Measurements from ENCODE around the gene PKIB. TPM values are rescaled to one million over a fixed set of nuclear protein-coding genes. Genes with fewer than 3 reads are reported as not detected.
A peak's percentile ranks its signal among the peaks of the same experiment; 100 is the strongest.

Gene PKIB
- total and polyA plus RNA-seq, 9 donors = 0.71 to 4.8 (median 1.6) TPM

DNA sequence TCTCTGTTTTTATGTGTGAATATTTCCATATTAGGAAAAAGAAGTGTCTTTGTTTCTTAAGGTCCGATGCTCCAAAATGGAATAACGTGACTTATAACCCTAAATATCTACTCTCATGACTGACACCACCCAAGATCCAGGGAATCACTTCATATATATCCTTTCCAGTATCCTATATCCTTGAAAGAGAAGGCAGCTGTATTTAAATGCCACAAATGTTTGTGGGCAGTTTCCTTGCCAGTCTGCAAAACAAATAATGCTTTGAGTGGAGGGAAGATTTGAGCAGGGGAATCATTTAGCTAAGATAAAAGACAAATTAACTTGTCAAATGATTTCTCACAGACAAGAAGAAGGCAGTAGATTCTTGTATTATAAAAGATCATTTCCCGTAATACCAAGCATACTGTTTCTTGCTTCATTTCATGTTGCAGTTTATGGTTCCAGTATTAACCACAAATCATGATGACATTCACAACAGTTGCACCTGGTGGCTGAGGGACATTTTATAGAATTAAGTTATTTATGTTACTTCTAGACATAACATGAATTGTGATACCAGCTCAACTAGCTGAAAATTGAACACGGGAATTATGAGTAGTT, 139.3 kb downstream of the PKIB start:
- Histone ChIP-seq H3K9me3 (replicated peaks; ENCODE audit: control insufficient read depth, low read depth, low read length) (peaks cover 2% of the 10 kb centered on the region), H3K4me3 (ENCODE audit: low read length) (no peak overlapping the region), H3K36me3 (ENCODE audit: control insufficient read depth, insufficient read depth, low read length) (no peaks in the 10 kb centered on the region), H3K4me1 (ENCODE audit: control insufficient read depth, insufficient read depth, low read length) (no peaks in the 10 kb centered on the region), H3K27ac (ENCODE audit: low read length) (no peak overlapping the region), H3K27me3 (ENCODE audit: control insufficient read depth, insufficient read depth, low read length) (no peaks in the 10 kb centered on the region)
- peak; percentile 16 for DNase-seq
- WGBS (ENCODE audit: insufficient coverage) = no CpG with 5 or more reads among the region's 4 CpGs

DNA sequence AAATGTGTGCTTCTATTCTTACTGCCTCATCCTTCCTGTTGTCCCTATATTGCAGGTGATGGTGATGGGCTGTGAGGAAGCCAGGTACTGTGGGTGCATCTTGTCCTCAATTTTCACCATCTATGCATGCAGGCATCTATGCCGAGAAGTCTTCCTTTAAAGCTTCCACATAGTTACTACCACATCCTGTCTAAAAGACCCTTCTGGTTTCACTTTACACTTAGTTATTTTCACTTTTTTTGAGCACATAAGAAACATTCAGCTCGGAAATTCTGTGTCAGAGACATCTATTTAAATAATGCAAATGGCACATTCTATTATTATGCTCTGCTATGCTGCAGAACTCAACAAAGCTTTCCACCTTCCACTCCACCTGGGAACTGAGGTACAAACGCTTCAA, 141.1 kb downstream of the PKIB start:
- Histone ChIP-seq H3K36me3 (ENCODE audit: control insufficient read depth, insufficient read depth, low read length) (no peaks in the 10 kb centered on the region), H3K27me3 (ENCODE audit: control insufficient read depth, insufficient read depth, low read length) (no peaks in the 10 kb centered on the region), H3K4me1 (ENCODE audit: control insufficient read depth, insufficient read depth, low read length) (no peaks in the 10 kb centered on the region), H3K27ac (ENCODE audit: low read length) (no peak overlapping the region), H3K9me3 (replicated peaks; ENCODE audit: control insufficient read depth, low read depth, low read length) (peaks cover 2% of the 10 kb centered on the region), H3K4me3 (ENCODE audit: low read length) (no peak overlapping the region)
- 29% methylated on average over 2 of the region's 3 CpGs for WGBS (ENCODE audit: insufficient coverage)
- DNase-seq = no peak

DNA sequence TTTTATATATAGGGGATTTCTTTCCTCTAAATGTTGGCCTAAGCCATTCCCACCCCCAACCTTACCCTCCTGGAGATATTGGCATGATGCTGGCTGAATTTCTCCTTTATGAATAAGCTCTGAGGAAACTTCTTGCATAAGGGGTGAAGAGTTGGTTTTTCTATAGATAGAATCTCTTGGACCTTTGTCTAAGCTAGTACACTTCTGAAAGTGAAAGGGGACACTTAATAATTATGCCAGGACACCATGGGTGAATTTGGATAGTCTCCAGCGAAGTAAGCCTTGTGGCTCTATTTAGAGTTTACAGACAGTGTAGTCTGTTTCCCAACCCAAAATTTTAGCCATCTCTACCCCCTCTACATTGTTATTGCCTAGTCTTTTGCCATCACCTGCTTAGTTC, 142.3 kb downstream of the PKIB start:
- H3K27ac ChIP-seq (ENCODE audit: low read length) = no peak overlapping the region
- H3K36me3 ChIP-seq (ENCODE audit: control insufficient read depth, insufficient read depth, low read length) = no peaks in the 10 kb centered on the region
- DNase-seq = no peak
- H3K4me1 ChIP-seq (ENCODE audit: control insufficient read depth, insufficient read depth, low read length) = no peaks in the 10 kb centered on the region
- no peaks in the 10 kb centered on the region for H3K27me3 ChIP-seq (ENCODE audit: control insufficient read depth, insufficient read depth, low read length)
- WGBS (ENCODE audit: insufficient coverage) = no CpG with 5 or more reads among the region's 1 CpG
- no peak overlapping the region for H3K4me3 ChIP-seq (ENCODE audit: low read length)
- peaks cover 2% of the 10 kb centered on the region for H3K9me3 ChIP-seq (replicated peaks; ENCODE audit: control insufficient read depth, low read depth, low read length)

DNA sequence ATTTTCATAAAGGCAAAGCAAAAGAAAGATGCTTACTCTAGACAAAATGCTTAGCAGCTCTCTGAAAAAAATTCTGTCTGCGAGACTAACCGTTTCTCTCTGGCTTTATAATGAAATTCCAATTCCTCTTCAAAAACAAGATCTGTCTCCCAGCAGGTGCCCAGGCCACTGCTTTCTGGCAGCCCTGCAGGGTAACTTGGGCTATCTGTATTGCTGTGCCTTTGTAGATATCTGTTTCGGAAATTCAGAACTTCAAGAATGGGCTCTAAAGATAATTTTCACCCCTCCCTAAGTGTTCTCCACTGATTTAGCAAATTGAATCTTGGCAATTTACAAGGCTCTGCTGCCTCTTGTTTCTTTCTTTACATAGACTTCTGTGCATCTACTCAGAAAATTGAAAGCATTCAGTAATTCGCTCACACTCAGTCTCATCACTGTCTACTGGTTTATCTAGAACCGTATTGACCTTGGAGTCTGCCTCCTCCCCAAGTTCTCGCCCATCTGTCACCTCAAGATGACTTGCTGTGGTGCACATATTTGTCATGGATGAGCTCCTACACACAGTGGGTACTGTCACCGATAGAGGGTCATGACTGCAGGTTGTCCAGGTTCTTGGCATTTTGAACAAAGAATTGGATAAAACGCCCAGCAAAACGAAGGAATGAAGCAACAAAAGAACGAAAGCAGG, 142.9 kb downstream of the PKIB start:
- 98% methylated on average over 4 of the region's 10 CpGs for WGBS (ENCODE audit: insufficient coverage)
- Histone ChIP-seq H3K9me3 (replicated peaks; ENCODE audit: control insufficient read depth, low read depth, low read length) (peaks cover 2% of the 10 kb centered on the region), H3K4me3 (ENCODE audit: low read length) (no peak overlapping the region), H3K27ac (ENCODE audit: low read length) (no peak overlapping the region), H3K27me3 (ENCODE audit: control insufficient read depth, insufficient read depth, low read length) (no peaks in the 10 kb centered on the region), H3K36me3 (ENCODE audit: control insufficient read depth, insufficient read depth, low read length) (no peaks in the 10 kb centered on the region), H3K4me1 (ENCODE audit: control insufficient read depth, insufficient read depth, low read length) (no peaks in the 10 kb centered on the region)
- no peak for DNase-seq

DNA sequence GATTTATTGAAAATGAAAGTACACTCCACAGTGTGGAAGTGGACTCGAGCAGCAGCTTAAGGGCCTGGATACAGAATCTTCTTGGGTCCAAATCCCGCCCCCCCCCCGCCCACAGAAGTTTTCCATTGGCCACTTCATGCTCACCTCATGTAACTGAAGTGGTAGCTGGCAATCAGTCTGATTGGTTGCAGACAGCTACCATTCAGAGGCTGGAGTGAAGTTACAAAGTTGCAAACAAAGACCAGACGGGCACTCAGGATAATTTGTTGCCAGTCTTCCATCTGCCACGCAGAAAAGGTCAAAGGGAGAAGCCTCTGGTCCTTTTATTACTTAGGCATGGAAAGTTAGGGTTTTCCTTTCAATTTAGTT, 143.5 kb downstream of the PKIB start:
- no peaks in the 10 kb centered on the region for H3K36me3 ChIP-seq (ENCODE audit: control insufficient read depth, insufficient read depth, low read length)
- no peak overlapping the region for H3K4me3 ChIP-seq (ENCODE audit: low read length)
- no peaks in the 10 kb centered on the region for H3K4me1 ChIP-seq (ENCODE audit: control insufficient read depth, insufficient read depth, low read length)
- peak; percentile 27 for DNase-seq
- H3K27ac ChIP-seq (ENCODE audit: low read length) = no peak overlapping the region
- H3K27me3 ChIP-seq (ENCODE audit: control insufficient read depth, insufficient read depth, low read length) = no peaks in the 10 kb centered on the region
- H3K9me3 ChIP-seq (replicated peaks; ENCODE audit: control insufficient read depth, low read depth, low read length) = peaks cover under 1% of the 10 kb centered on the region
- 38% methylated on average over 2 of the region's 5 CpGs for WGBS (ENCODE audit: insufficient coverage)

DNA sequence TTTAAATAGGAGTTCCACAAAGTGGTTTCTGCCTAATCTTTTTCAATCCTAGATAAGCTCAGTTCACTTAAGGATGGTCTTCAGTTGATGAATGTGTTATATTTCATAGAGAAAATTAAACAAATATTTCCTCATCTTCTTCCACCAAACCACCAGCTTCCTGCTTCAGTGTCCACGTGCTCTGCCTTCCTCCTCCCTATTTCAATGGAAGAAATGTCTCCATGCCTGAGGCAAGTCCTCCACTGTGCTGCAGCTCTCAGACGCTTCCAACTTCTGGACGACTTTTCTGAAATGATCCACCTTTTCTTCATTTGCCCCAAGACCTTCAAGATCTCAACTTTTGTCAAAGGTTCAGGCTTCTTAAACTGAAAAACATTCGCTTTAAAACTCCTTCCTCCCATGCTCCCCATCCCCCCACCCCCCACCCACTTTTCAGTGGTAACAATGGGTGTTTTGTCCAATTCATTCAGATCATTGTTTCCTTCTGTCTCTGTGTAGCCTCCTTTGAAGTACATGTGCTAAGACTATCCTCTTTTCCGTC, 144.1 kb downstream of the PKIB start:
- DNase-seq = no peak
- WGBS (ENCODE audit: insufficient coverage) = 74% methylated on average over 4 of the region's 5 CpGs
- Histone ChIP-seq H3K36me3 (ENCODE audit: control insufficient read depth, insufficient read depth, low read length) (no peaks in the 10 kb centered on the region), H3K9me3 (replicated peaks; ENCODE audit: control insufficient read depth, low read depth, low read length) (no peaks in the 10 kb centered on the region), H3K4me3 (ENCODE audit: low read length) (no peak overlapping the region), H3K27me3 (ENCODE audit: control insufficient read depth, insufficient read depth, low read length) (no peaks in the 10 kb centered on the region), H3K4me1 (ENCODE audit: control insufficient read depth, insufficient read depth, low read length) (no peaks in the 10 kb centered on the region), H3K27ac (ENCODE audit: low read length) (no peak overlapping the region)

DNA sequence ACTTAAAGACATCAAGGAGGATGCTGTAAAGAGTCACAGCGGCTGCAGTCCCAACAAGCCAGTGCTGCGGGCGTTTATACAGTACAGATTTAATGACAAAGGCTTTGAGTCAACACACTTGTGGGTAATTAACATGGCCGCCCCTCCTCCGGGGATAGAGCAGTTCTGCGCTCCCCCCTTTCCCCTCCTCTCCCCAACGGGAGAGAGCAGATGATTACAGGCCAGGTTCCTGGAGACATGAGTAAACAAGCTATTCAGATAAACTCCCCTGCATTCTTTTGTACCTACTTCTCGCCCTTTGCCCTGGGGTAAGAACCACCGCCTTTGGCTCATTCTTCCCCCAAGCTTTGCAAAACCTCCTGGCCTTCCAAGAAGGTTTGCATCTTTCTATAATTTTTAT, 145.7 kb downstream of the PKIB start:
- H3K27ac ChIP-seq (ENCODE audit: low read length) = no peak overlapping the region
- no peak overlapping the region for H3K4me3 ChIP-seq (ENCODE audit: low read length)
- no peaks in the 10 kb centered on the region for H3K27me3 ChIP-seq (ENCODE audit: control insufficient read depth, insufficient read depth, low read length)
- H3K4me1 ChIP-seq (ENCODE audit: control insufficient read depth, insufficient read depth, low read length) = no peaks in the 10 kb centered on the region
- DNase-seq = no peak
- H3K9me3 ChIP-seq (replicated peaks; ENCODE audit: control insufficient read depth, low read depth, low read length) = no peaks in the 10 kb centered on the region
- no peaks in the 10 kb centered on the region for H3K36me3 ChIP-seq (ENCODE audit: control insufficient read depth, insufficient read depth, low read length)
- WGBS (ENCODE audit: insufficient coverage) = 71% methylated on average over 8 of the region's 9 CpGs

DNA sequence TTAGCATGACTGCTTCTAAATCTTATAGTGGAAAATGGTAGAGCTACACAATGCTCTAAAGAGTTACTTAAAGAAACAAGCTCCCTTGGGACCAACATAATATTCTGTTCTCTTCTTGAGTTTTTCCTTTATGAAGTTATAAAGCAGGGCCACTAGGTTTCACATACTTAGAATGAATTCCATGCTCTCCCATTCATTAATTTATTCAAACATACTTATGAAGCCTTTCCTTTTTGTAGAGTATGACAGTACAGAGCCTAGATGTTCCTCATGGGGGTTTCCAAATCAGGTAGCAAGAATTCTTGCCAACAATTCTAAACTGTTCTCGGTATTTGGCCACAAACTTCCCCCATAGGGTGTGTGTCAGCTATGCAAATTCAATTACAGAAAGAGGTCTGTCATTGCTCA, 148.7 kb downstream of the PKIB start:
- Histone ChIP-seq H3K4me3 (ENCODE audit: low read length) (no peak overlapping the region), H3K4me1 (ENCODE audit: control insufficient read depth, insufficient read depth, low read length) (no peaks in the 10 kb centered on the region), H3K9me3 (replicated peaks; ENCODE audit: control insufficient read depth, low read depth, low read length) (no peaks in the 10 kb centered on the region), H3K36me3 (ENCODE audit: control insufficient read depth, insufficient read depth, low read length) (no peaks in the 10 kb centered on the region), H3K27ac (ENCODE audit: low read length) (no peak overlapping the region), H3K27me3 (ENCODE audit: control insufficient read depth, insufficient read depth, low read length) (no peaks in the 10 kb centered on the region)
- DNase-seq = no peak
- WGBS (ENCODE audit: insufficient coverage) = no CpG with 5 or more reads among the region's 1 CpG

DNA sequence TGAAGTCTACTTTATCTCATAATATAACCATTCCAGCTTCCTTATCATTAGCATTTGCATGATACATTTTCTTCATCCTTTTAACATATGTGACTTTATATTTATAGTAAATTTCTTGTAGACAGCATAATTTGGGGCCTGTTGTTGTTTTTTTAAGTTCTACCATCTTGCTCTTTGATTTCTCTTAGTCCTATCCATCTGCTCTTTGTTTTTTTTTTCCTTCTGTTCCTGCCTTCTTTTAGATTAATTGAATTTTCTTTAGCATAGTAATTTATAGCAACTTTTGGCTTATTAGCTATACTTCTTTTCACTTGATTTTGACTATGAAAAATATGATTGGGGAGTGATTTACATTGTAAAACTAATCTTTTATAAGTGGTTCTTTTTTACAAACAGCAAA, 150.1 kb downstream of the PKIB start:
- DNase-seq = no peak
- Histone ChIP-seq H3K4me3 (ENCODE audit: low read length) (no peak overlapping the region), H3K27me3 (ENCODE audit: control insufficient read depth, insufficient read depth, low read length) (no peaks in the 10 kb centered on the region), H3K36me3 (ENCODE audit: control insufficient read depth, insufficient read depth, low read length) (no peaks in the 10 kb centered on the region), H3K4me1 (ENCODE audit: control insufficient read depth, insufficient read depth, low read length) (no peaks in the 10 kb centered on the region), H3K27ac (ENCODE audit: low read length) (no peak overlapping the region), H3K9me3 (replicated peaks; ENCODE audit: control insufficient read depth, low read depth, low read length) (no peaks in the 10 kb centered on the region)

DNA sequence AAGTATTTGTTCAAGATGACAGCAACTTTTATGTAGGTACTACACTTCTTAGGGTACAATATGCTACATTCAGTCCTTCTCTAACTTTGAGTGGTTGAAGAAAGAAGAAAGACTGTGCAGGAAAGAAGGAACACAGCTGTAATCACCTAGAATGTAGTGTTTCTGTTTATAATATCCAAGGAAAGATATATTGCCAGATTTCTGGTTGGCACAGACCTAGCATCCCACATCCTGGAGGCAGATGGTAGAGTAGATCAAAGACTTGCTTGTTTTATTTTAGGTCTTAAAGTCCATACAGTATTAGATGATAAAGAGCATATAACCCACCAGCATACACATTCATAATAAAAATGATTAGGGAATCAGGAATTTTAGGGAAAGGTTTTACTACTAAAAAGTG, 156.1 kb downstream of the PKIB start:
- H3K9me3 ChIP-seq (replicated peaks; ENCODE audit: control insufficient read depth, low read depth, low read length) = no peaks in the 10 kb centered on the region
- H3K4me3 ChIP-seq (ENCODE audit: low read length) = no peak overlapping the region
- DNase-seq = no peak
- no peaks in the 10 kb centered on the region for H3K4me1 ChIP-seq (ENCODE audit: control insufficient read depth, insufficient read depth, low read length)
- H3K36me3 ChIP-seq (ENCODE audit: control insufficient read depth, insufficient read depth, low read length) = no peaks in the 10 kb centered on the region
- no peak overlapping the region for H3K27ac ChIP-seq (ENCODE audit: low read length)
- no peaks in the 10 kb centered on the region for H3K27me3 ChIP-seq (ENCODE audit: control insufficient read depth, insufficient read depth, low read length)
